Suprapubic skin (tissue), 4 donors: ENCODE measurements around the gene ABCA9. TPM values are rescaled to one million over a fixed set of nuclear protein-coding genes. Genes with fewer than 3 reads are reported as not detected.

Experiments
- DNase-seq, 2 donors: peaks; one replicate each; pipeline ENCODE4 v3.0.0-alpha.2; 2019; ENCODE audit warnings: low spot score in 2 of 2
- H3K27ac ChIP-seq: fragments of 200-600 bp; sonication (generic); one replicate; pipeline ENCODE4 v1.5.1; 2019
- H3K27me3 ChIP-seq: fragments of 200-600 bp; sonication (generic); one replicate; pipeline ENCODE4 v1.5.1; 2019
- H3K36me3 ChIP-seq: fragments of 200-600 bp; sonication (generic); one replicate; pipeline ENCODE4 v1.5.1; 2019
- H3K4me1 ChIP-seq: fragments of 200-600 bp; sonication (generic); one replicate; pipeline ENCODE4 v1.5.1; 2019
- H3K4me3 ChIP-seq: fragments of 200-600 bp; sonication (generic); one replicate; pipeline ENCODE4 v1.5.1; 2019; ENCODE audit warnings: mild to moderate bottlenecking
- H3K9me3 ChIP-seq: fragments of 200-600 bp; sonication (generic); one replicate; pipeline ENCODE4 v1.5.1; 2019
- EP300 ChIP-seq: sonication (generic); formaldehyde crosslinking; IDR thresholded peaks from one replicate; pipeline ENCODE4 v1.6.1; 2017; ENCODE audit warnings: antibody characterized with exemption
- POLR2A ChIP-seq, 2 donors: fragments of 450-650 bp; IDR thresholded peaks; one replicate each; pipeline ENCODE4 v1.6.1; 2017; ENCODE audit warnings: antibody characterized with exemption in 2 of 2, mild to moderate bottlenecking in 2 of 2, moderate library complexity in 2 of 2
- POLR2AphosphoS5 ChIP-seq, 3 donors: sonication (generic); formaldehyde crosslinking; IDR thresholded peaks; one replicate each; pipeline ENCODE4 v1.6.1; 2017; ENCODE audit warnings: antibody characterized with exemption in 3 of 3
- WGBS: methylation state at CpG from one replicate; pipeline ENCODE4 v1.1.5; 2018; 5-methylcytosine and 5-hydroxymethylcytosine counted together
- total RNA-seq, 4 donors: library from RNA; depleted of rRNA; stranded (reverse); fragments of >200 nt; gene quantifications; one replicate each; pipeline ENCODE4 v1.1.0, GENCODE V29; 2016
- TF ChIP-seq, protein P1 (sequence below), 2 donors: fragments of 200-600 bp in 1 of 2; fragments of 450-650 bp in 1 of 2; sonication (generic) in 1 of 2; IDR thresholded peaks; one replicate each; pipeline ENCODE4 v1.5.1; 2016 to 2019; ENCODE audit warnings: antibody characterized with exemption in 2 of 2, mild to moderate bottlenecking in 1 of 2, moderate library complexity in 1 of 2

The ABCA9 gene
- total RNA-seq, 4 donors from 2014 or later = 1.7 to 69.0 (median 6.0) TPM

DNA sequence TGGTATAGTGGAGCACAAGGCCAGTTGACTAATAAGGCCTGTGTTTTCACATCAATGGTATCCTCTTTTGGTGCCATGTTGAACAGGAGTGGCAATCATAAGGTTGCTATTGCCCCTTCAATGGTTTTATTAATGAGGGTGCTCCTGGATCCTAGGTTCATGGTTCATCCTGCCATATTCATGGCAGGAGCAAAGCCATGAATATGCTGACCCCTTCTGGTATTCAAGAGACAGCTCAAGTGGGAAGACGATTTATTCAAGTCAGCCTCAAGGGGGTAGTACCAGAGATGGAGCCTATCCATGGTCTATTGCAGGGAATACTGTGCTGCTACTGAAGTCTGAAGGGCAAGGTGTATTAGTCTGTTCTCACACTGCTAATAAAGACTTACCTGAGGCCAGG is 2.6 kb downstream of the ABCA9 start:
- WGBS = 91% methylated on average over 1 of the region's 1 CpG
- Histone ChIP-seq H3K4me3 (no peak overlapping the region), H3K27me3 (no peaks in the 10 kb centered on the region), H3K4me1 (peaks cover 9% of the 10 kb centered on the region), H3K9me3 (no peaks in the 10 kb centered on the region), H3K36me3 (no peaks in the 10 kb centered on the region), H3K27ac (no peak overlapping the region)
- DNase-seq = no peak
- TF ChIP-seq, protein P1, sequence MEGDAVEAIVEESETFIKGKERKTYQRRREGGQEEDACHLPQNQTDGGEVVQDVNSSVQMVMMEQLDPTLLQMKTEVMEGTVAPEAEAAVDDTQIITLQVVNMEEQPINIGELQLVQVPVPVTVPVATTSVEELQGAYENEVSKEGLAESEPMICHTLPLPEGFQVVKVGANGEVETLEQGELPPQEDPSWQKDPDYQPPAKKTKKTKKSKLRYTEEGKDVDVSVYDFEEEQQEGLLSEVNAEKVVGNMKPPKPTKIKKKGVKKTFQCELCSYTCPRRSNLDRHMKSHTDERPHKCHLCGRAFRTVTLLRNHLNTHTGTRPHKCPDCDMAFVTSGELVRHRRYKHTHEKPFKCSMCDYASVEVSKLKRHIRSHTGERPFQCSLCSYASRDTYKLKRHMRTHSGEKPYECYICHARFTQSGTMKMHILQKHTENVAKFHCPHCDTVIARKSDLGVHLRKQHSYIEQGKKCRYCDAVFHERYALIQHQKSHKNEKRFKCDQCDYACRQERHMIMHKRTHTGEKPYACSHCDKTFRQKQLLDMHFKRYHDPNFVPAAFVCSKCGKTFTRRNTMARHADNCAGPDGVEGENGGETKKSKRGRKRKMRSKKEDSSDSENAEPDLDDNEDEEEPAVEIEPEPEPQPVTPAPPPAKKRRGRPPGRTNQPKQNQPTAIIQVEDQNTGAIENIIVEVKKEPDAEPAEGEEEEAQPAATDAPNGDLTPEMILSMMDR (IDR thresholded peaks at IDR 0.05) = no peak
- no peak for TF ChIP-seq POLR2AphosphoS5 (IDR thresholded peaks at IDR 0.05)
- no peak for TF ChIP-seq POLR2A (IDR thresholded peaks at IDR 0.05)
- TF ChIP-seq EP300 = no peak

DNA sequence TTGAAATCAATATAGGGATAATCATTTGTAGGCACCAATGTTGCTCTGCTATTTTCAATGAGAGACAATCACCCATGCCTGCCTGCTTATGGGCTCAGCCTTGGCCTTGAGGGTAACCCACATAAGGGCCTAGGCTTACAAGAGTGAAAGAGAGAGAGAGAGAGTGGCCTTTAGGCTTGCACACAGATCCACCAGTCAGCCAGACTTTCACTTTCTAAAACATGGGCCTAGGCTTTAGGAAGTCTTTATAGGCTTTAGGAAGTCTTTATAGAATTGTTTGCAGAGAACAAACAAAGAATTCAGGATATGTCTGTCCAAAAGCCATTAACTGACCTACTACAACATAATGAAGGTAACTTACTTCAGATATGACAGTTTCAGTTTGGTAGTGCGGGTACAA is 3.4 kb downstream of the ABCA9 start:
- Histone ChIP-seq H3K36me3 (no peaks in the 10 kb centered on the region), H3K27me3 (no peaks in the 10 kb centered on the region), H3K9me3 (no peaks in the 10 kb centered on the region), H3K4me3 (no peak overlapping the region), H3K4me1 (peaks cover 9% of the 10 kb centered on the region), H3K27ac (no peak overlapping the region)
- DNase-seq = no peak
- TF ChIP-seq EP300 (no peak), POLR2AphosphoS5 (IDR thresholded peaks at IDR 0.05) (no peak), POLR2A (IDR thresholded peaks at IDR 0.05) (no peak)
- TF ChIP-seq, protein P1 (IDR thresholded peaks at IDR 0.05) = no peak
- 93% methylated on average over 1 of the region's 1 CpG for WGBS

DNA sequence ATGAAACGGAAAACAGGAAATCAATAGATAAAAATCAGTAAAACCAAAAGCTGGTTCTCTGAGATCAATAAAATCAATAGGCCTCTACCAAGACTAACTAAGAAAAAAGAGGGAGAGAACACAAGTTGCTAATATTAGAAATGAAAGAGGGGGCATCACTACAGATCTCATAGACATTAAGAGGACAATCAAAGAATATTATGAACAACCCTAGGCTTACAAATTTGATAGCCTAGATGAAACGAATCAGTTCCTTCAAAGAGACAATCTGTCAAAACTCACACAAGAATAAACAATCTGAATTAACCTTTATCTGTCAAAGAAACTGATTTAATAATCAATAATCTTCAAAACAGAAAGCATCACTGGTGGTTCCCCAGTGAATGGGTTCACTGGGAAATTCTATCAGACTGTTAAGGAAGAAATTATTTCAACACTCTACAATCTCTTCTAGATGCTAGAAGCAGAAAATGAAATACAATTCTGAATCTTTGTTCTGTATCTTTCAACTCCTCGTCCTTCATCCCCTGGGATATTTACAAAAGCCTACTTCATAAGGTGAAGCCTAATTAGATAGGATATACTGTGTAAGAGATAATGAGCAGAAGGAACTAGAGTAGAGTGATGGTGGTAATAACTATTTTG is 4.4 kb downstream of the ABCA9 start:
- DNase-seq = no peak
- H3K4me3 ChIP-seq = no peak overlapping the region
- H3K27me3 ChIP-seq = no peaks in the 10 kb centered on the region
- H3K9me3 ChIP-seq = no peaks in the 10 kb centered on the region
- peaks cover 1% of the 10 kb centered on the region for H3K4me1 ChIP-seq
- no peak overlapping the region for H3K27ac ChIP-seq
- no peaks in the 10 kb centered on the region for H3K36me3 ChIP-seq
- 88% methylated on average over 3 of the region's 3 CpGs for WGBS
- TF ChIP-seq POLR2AphosphoS5 (IDR thresholded peaks at IDR 0.05) (no peak), EP300 (no peak), POLR2A (IDR thresholded peaks at IDR 0.05) (no peak)
- TF ChIP-seq, protein P1 (IDR thresholded peaks at IDR 0.05) = no peak

DNA sequence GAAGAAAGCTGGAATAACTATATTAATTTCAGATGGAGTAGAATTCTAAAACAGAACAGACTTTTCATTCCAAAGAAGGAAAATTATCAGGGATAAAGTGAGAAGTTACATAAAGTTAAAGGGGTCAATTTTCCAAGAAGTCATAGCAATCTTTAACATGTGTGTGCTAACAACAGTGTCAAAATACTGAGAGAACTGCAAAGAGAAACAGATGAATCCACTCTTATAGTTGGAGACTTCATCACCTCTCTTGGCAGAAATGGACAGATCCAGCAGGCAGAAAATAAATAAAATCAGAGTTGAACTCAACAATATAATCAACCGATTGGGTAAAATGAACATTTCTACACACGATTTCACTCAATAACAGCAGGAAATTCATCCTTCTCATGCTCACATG is 5.4 kb downstream of the ABCA9 start:
- TF ChIP-seq, protein P1 (IDR thresholded peaks at IDR 0.05) = no peak
- TF ChIP-seq POLR2A (IDR thresholded peaks at IDR 0.05) (no peak), POLR2AphosphoS5 (IDR thresholded peaks at IDR 0.05) (no peak), EP300 (no peak)
- no peak for DNase-seq
- peaks cover 3% of the 10 kb centered on the region for H3K4me1 ChIP-seq
- 65% methylated on average over 2 of the region's 2 CpGs for WGBS
- H3K27ac ChIP-seq = no peak overlapping the region
- no peaks in the 10 kb centered on the region for H3K27me3 ChIP-seq
- H3K36me3 ChIP-seq = no peaks in the 10 kb centered on the region
- no peaks in the 10 kb centered on the region for H3K9me3 ChIP-seq
- H3K4me3 ChIP-seq = no peak overlapping the region

DNA sequence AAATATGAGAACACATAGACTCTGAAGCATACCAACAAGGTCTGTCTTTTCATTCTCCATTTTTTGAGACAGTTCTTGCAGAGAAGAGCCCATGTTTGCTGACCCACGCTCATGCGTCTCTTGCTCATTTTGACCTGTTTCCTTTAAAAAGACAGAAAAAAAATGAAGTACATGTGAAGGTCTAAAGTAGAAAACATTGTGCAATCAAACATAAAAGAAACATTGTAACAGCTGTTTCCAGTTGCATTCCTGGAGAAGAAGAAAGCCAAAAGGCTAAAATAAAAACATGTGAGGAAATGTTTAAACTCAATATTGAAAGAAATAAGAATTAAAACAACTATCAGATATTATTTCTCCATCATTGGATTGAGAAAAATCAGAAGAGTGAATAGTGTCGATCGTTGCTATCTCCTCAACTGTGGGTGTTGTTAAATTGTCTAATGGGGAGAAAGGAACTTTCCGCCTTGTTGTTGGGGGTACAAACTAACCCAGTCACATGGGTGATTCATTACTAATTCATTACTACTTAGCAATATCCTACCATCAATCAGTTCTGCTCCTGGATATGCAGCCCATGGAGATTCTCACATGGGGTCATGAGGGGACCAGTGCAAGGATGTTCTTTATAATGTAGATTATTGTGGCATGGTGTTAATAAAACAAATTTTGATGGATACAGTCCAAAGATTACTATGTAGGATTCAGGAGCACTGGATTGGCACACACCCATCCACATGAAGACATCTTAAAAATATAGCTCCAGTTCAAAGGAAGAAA is 9.5 kb downstream of the ABCA9 start:
- TF ChIP-seq POLR2AphosphoS5 (IDR thresholded peaks at IDR 0.05) (peak in 1 of 3 donors; percentile 28), EP300 (no peak)
- H3K4me1 ChIP-seq = peaks cover 5% of the 10 kb centered on the region
- H3K27me3 ChIP-seq = no peaks in the 10 kb centered on the region
- WGBS = 52% methylated on average over 5 of the region's 5 CpGs
- DNase-seq = no peak
- H3K27ac ChIP-seq = peak overlapping the region; percentile 26
- H3K9me3 ChIP-seq = no peaks in the 10 kb centered on the region
- no peaks in the 10 kb centered on the region for H3K36me3 ChIP-seq
- H3K4me3 ChIP-seq = no peak overlapping the region
